Left lung (tissue), 10 donors: ENCODE measurements around the gene GRAPL. TPM values are rescaled to one million over a fixed set of nuclear protein-coding genes. Genes with fewer than 3 reads are reported as not detected.
"Not testable (repeated sequence)": the region's sequence is repeated elsewhere in the genome, so short reads cannot be mapped to it uniquely, and the experiment has no call there.

Source experiments
- ATAC-seq: fragments of 200-7000 bp; cut with Tn5 transposase; one replicate; pipeline ENCODE4 v1.9.1; 2020; ENCODE audit warnings: moderate library complexity
- DNase-seq, 4 donors: peaks; one replicate each; pipeline ENCODE4 v3.0.0-alpha.2; 2013 to 2020
- H3K27ac ChIP-seq, 2 donors: fragments of 200-600 bp; sonication (generic) in 1 of 2; one replicate each; pipeline versions ENCODE4 v1.5.0 to v1.8.0; 2020 to 2021
- H3K27me3 ChIP-seq, 2 donors: fragments of 200-600 bp; sonication (generic) in 1 of 2; one replicate each; pipeline versions ENCODE4 v1.5.0 to v1.8.0; 2020 to 2021
- H3K36me3 ChIP-seq, 2 donors: fragments of 200-600 bp; sonication (generic) in 1 of 2; one replicate each; pipeline versions ENCODE4 v1.5.0 to v1.8.0; 2020 to 2021
- H3K4me1 ChIP-seq, 2 donors: fragments of 200-600 bp; one replicate each; pipeline ENCODE4 v1.8.0; 2021
- H3K4me3 ChIP-seq, 2 donors: fragments of 200-600 bp; sonication (generic) in 1 of 2; one replicate each; pipeline versions ENCODE4 v1.5.0 to v1.8.0; 2020 to 2021; ENCODE audit warnings: mild to moderate bottlenecking in 1 of 2
- H3K9me3 ChIP-seq, 2 donors: fragments of 200-600 bp; sonication (generic) in 1 of 2; one replicate each; pipeline versions ENCODE4 v1.5.0 to v1.8.0; 2020 to 2021
- CTCF ChIP-seq, 2 donors: fragments of 200-600 bp; sonication (generic) in 1 of 2; IDR thresholded peaks; one replicate each; pipeline versions ENCODE4 v1.5.0 to v1.8.0; 2021; ENCODE audit warnings: antibody characterized with exemption in 2 of 2
- intact Hi-C, 2 donors: fragments of 100-400 bp; cut with DNase I; formaldehyde crosslinking; loops; one replicate each; pipeline versions ENCODE4 v1.11.2 to v1.14.2; 2022
- polyA plus RNA-seq, 6 donors: library from polyadenylated mRNA; unstranded; fragments of 120-200 nt; gene quantifications; one replicate each; pipeline ENCODE4 v1.2.1, GENCODE V29; 2013; ENCODE audit not compliant: insufficient read length in 6 of 6
- total RNA-seq, 2 donors: library from RNA; stranded (reverse); fragmentation: NEBNext Ultra II Directional; extraction: Animal tissue kit (Norgen Biotek cat#: 25700); gene quantifications; one replicate each; pipeline ENCODE4 v1.2.1, GENCODE V29; 2021
- donor health status: DM: no; HTN: yes; CAD: no.
- donor health status: DM: no; HTN: no; CAD: no.

Gene GRAPL
- total and polyA plus RNA-seq, 8 donors, result 4.8 to 18.5 (median 10.3) TPM

DNA sequence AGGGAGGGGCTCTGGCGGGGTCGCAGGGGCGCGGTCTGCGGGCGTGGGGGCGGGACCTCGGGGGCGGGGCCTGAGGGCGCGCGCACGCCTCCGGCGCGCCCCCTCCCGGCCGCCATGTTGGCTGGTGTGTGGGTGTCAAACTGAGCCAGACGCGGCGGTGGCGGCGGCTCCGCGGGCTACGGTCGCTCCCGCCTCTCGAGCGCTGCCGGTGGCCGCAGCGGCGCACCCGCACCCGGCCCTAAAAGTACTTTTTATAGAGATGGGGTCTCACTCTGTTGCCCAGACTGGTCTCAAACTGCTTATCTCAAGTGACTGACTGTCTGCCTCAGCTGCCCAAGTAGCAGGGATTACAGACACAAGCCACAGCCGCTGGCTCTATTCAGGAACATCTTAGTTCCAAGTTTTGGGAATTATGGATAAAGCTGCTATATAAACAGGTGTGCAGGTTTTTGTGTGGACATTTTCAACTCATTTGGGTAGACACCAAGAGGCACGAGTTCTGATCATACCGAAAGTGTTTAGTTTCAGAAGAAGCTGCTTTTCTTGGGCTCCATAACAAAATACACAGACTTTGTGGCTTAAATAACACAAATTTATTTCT lies 16.2 kb upstream of the GRAPL start:
- peak; percentile 25 to 38 for TF ChIP-seq CTCF (IDR thresholded peaks at IDR 0.05)
- Histone ChIP-seq H3K27ac (peak overlapping the region; percentile 79 to 85), H3K4me3 (peak overlapping the region; percentile 11 to 40)
- peak; percentile 94 for ATAC-seq
- H3K4me1 ChIP-seq, H3K27me3 ChIP-seq, H3K36me3 ChIP-seq, intact Hi-C loops, H3K9me3 ChIP-seq: not testable (repeated sequence)
- DNase-seq, result peak; percentile 58 to 88 (median 69)

DNA sequence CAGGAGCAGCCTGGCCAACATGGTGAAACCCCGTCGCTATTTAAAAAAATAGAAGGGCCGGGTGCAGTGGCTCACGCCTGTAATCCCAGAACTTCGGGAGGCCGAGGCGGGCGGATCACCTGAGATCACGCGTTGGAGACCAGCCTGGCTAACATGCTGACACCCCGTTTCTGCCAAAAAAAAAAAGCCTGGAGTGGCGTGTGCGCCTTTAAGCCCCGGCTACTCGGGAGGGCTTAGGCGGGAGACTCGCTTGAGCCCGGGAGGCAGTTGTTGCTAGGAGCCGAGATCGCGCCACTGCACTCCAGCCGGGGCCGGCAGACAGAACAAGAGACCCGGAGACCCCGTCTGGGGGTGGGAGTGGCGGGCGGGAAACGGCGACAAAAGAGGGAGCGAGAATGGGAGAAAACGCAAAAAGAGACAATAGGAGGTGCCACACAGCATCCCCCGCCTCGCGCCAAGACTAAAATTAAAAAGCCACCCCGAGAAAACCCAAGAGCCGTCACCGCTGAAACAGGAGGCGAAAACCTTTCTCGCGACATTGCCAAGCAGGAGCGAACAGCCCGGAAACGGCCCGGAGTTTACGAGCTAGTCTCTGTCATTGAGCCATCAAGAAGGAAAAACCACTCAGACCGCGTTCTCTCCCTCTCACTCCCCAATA lies 15.5 kb upstream of the GRAPL start:
- intact Hi-C loops, H3K9me3 ChIP-seq, H3K4me1 ChIP-seq, H3K36me3 ChIP-seq, H3K27me3 ChIP-seq: not testable (repeated sequence)
- Histone ChIP-seq H3K27ac (peak overlapping the region; percentile 79 to 85), H3K4me3 (peak overlapping the region in 1 of 2 donors; percentile 40)
- DNase-seq (peak; percentile 46 to 82 (median 58)), ATAC-seq (peak; percentile 34)

DNA sequence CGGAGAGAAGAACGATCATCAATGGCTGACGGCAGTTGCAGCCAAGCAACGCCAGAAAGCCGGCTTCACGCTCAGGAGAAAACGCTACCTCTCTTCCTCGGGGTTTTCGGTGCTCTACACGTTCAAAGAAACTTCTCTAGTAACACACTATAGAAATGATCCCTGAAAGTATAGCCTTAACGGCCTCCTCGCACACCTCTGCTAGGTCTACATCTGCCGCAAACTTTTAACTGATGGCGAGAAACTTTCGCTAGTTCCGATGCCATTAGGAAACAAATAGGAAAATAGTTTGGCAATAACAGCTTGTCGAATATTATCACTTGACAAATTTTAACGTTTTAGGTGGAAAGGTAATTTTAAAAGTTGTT lies 14.9 kb upstream of the GRAPL start:
- H3K27ac ChIP-seq, H3K36me3 ChIP-seq: not testable (repeated sequence)

DNA sequence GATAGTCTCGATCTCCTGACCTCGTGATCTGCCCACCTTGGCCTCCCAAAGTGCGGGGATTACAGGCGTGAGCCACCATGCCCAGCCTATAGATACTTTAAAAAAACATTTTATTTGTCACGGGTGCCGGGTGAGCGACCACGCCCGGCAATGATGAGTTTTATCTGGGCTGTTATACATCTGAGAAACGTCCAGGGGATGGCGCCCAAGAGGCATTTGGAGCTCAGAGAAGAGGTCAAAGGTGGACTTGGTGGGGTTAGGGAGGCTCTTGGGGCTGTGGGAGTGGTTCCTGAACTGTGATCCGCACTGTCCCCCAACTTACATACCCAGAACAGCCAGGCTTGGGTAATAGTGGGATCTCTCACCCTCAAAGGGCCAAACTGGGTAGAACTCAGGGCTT lies 8.7 kb upstream of the GRAPL start:
- peak; percentile 77 for ATAC-seq
- H3K36me3 ChIP-seq, H3K4me3 ChIP-seq, DNase-seq, H3K9me3 ChIP-seq, H3K27ac ChIP-seq, H3K4me1 ChIP-seq, intact Hi-C loops, H3K27me3 ChIP-seq: not testable (repeated sequence)

More for the DNA sequence above, 14.9 kb upstream of the GRAPL start:
- ATAC-seq, H3K27me3 ChIP-seq, H3K4me3 ChIP-seq, H3K9me3 ChIP-seq, DNase-seq, intact Hi-C loops, H3K4me1 ChIP-seq: not testable (repeated sequence)

GRCh38 chr17:19125289-19125688 lies 2.1 kb upstream of the GRAPL start:
- intact Hi-C loops, H3K4me3 ChIP-seq, H3K27me3 ChIP-seq: not testable (repeated sequence)

GRCh38 chr17:19129500-19129899 lies 2.1 kb downstream of the GRAPL start:
- DNase-seq, H3K4me3 ChIP-seq, H3K27ac ChIP-seq, H3K4me1 ChIP-seq, H3K36me3 ChIP-seq, H3K9me3 ChIP-seq, intact Hi-C loops, ATAC-seq, H3K27me3 ChIP-seq: not testable (repeated sequence)

More at GRCh38 chr17:19125289-19125688, 2.1 kb upstream of the GRAPL start:
- not testable (repeated sequence) for H3K27ac ChIP-seq, DNase-seq, H3K4me1 ChIP-seq, H3K9me3 ChIP-seq, H3K36me3 ChIP-seq, ATAC-seq

GRCh38 chr17:19131108-19131507 lies 3.7 kb downstream of the GRAPL start:
- DNase-seq, intact Hi-C loops, H3K4me3 ChIP-seq, H3K36me3 ChIP-seq, H3K27me3 ChIP-seq, H3K9me3 ChIP-seq, H3K27ac ChIP-seq, H3K4me1 ChIP-seq: not testable (repeated sequence)
- ATAC-seq, result peak; percentile 25

DNA sequence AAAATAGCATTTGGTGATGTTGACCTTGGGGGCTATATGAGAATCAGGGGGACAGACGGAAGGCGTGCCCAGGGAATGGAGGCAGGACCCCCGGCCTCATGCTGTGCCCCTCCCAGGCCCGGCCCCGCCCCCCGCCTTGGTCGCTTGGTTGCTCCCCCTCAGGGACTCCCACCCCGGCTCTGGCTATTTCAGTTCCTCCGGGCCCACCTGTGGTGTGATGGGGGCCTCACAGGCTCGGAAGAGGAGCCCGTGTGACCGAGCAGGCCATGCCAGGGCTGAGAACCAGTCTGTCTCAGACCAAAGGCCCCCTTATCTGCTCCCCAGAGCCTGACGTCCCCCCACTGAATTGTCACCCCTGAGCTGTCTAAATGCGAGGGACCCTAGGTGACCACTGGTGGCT lies 4.4 kb downstream of the GRAPL start:
- not testable (repeated sequence) for ATAC-seq

GRCh38 chr17:19133793-19134192 lies 6.4 kb downstream of the GRAPL start:
- H3K4me1 ChIP-seq, H3K27ac ChIP-seq, H3K9me3 ChIP-seq, intact Hi-C loops, H3K4me3 ChIP-seq, ATAC-seq, H3K36me3 ChIP-seq, DNase-seq, H3K27me3 ChIP-seq: not testable (repeated sequence)

More for the DNA sequence above, 4.4 kb downstream of the GRAPL start:
- H3K9me3 ChIP-seq, H3K36me3 ChIP-seq, intact Hi-C loops, DNase-seq, H3K4me3 ChIP-seq, H3K27me3 ChIP-seq, H3K4me1 ChIP-seq, H3K27ac ChIP-seq: not testable (repeated sequence)

DNA sequence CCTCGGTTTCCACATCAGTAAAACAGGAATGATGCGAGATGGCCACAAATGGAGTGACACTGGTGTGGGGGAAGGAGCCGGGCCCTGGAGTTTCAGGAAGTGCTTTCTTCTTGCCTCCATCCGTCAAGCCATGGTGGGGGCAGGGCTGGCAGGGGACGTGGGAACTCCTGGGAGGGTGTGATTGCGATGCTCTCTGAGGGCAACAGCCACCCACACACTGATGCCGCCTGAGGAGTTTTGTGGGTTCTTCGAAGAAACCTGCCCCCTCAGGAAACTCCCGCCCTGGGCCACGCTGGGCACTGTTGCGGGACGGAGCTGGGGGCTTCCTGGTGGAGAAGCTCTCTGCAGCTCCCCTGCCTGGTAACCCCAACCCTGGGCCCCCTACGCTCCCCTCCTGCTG lies 8.0 kb downstream of the GRAPL start:
- DNase-seq, H3K4me3 ChIP-seq, H3K27ac ChIP-seq, intact Hi-C loops, H3K36me3 ChIP-seq, H3K4me1 ChIP-seq, ATAC-seq, H3K27me3 ChIP-seq, H3K9me3 ChIP-seq: not testable (repeated sequence)

DNA sequence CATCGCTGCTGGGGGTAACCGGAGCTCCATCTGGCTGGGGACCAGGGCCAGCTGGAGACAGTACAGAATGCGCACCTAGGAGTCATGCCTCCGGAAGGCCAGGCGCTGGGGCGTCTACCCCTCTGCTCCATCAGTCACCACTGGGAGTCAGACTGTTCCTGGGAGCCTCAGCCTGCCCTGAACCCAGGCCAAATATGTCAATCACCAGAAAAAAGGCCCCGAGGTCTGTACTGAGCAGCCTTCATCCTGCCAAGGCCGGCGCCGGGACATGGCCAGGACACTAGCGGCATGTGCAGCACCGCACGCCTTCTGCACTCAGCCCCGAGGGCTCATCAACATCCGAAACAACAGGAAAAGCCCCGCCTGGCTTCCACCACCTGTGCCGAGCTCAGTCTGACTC lies 8.7 kb downstream of the GRAPL start:
- H3K27ac ChIP-seq, DNase-seq, intact Hi-C loops, H3K4me3 ChIP-seq, H3K27me3 ChIP-seq, H3K36me3 ChIP-seq, H3K9me3 ChIP-seq, H3K4me1 ChIP-seq: not testable (repeated sequence)
- peak; percentile 37 for ATAC-seq

GRCh38 chr17:19136605-19137004 lies 9.2 kb downstream of the GRAPL start:
- H3K27me3 ChIP-seq, DNase-seq, H3K27ac ChIP-seq, ATAC-seq, H3K36me3 ChIP-seq, intact Hi-C loops, H3K4me3 ChIP-seq, H3K4me1 ChIP-seq, H3K9me3 ChIP-seq: not testable (repeated sequence)

GRCh38 chr17:19137959-19138358 lies 10.6 kb downstream of the GRAPL start:
- ATAC-seq, H3K36me3 ChIP-seq, H3K4me1 ChIP-seq, H3K4me3 ChIP-seq, H3K9me3 ChIP-seq, intact Hi-C loops, DNase-seq, H3K27me3 ChIP-seq, H3K27ac ChIP-seq: not testable (repeated sequence)
